GM18858 (cell line): ENCODE data around the gene ASMT.
"Not testable (repeated sequence)": the region's sequence is repeated elsewhere in the genome, so short reads cannot be mapped to it uniquely, and the experiment has no call there.

Source experiments
- ATAC-seq: cut with Tn5 transposase; IDR thresholded peaks from one replicate; pipeline ENCODE4 v1.9.1; 2021; ENCODE audit not compliant: unreplicated experiment

Gene ASMT

DNA sequence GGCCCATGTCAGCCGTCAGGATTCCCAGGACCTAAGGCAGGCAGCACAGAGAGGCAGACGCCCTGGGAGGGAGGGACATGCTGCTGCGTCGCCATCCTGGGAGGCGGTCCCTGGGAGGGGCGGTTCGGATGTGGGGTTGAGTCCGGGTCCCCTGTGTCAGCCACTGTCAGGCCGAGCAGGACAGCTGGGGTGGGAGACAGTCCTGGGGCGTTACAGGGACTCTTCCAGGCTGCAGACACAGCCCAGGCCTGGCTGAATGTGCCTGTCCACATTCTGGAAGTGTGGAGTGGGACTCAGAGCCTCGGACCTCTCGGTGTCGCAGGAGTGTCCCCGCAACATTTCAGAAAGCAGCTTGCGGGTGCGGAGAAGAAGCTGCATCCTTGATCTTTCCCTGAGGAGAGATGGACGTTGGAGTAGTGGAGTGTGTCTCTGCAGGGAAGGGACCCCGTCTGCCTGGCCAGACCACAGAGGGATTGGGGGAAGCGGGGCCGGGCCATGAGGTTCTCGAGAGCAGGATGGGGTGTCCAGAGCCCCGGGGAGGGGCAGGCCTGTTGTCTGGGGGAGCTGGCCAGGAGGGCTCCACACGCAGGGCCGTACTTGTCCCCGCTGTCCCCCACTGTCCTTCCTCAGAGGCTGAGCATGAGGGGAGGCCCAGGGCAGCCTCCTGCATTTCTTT is 17.4 kb upstream of the ASMT start:
- no peak for ATAC-seq

DNA sequence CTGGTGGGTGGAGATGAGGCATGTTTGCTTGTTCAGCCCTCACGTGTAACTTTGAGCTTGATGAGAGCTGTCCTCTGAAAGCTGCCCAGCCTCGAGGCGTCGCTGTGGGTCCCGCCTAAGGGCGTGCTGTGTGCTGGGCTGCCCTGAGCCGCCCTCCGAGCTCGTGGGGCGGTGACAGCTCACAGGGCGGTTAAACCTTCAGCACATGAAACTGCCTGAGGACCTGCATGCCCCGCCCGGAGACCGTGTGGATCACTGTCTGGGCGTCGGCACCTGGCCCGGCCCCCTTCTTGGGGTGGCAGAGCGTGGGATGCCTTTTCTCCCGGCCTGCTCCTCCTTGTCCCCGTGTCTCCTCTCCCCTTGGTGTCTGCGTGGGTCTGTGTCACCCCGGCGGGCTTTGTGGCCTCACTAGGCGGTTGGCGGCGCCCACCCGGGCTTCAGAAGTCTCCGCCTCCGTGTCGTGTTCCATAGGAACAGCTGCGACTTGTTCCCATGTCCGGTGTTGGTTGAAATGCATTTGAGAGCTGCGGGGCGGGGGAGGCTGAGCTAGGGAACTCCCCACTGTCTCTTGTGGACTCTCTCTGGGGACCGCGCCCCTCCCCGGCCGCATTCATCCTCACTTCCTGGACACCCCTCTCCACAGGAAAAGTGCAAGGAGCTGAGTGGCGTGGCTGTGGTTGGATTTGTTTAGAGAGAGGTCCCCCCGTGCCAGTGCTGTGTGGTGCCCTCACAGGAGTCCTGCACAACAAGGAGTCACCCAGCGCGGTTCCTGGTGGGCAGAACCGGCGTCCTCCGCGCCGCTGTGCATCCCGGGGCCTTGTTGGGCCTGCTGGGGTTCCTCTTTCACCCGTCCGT is 16.6 kb upstream of the ASMT start:
- no peak for ATAC-seq

DNA sequence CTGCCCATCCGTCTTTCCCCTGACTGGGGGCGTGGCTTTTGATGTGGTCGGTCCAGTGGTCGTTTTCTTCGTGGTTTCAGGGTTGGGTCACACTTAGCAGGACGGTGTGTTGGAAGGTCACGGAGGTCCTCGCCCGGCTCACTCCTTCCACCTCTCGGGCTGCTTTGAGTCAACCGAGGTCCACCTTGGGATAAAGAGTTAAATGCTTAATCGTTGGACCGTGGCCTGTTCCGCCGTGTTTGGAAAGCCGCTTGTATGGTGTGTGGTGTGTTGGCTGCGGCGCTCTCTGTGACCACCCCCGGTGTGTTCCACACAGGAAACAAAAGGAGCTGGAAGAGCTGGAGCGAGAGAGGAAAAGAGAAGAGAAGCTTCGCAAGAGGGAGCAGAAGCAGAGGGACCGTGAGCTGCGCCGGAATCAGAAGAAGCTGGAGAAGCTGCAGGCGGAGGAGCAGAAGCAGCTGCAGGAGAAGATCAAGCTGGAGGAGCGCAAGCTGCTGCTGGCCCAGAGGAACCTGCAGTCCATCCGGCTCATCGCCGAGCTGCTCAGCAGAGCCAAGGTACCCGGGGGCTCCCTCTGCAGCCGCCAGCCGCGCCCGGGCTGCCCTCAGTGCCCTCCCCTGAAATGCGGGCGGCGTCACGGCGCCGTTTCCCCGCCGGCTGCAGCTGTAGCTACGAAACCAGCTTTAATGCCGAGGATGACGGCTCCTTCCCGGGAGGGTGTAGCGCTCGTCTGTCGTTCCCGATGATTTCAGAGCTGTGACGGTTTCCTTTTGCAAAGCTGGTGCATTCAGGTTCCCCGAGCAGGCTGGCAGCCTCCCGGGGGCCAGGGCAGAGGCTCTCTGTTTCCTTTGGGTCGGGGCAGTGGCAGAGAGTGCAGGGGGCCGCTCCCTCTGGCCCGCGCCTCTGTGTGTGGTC is 15.7 kb upstream of the ASMT start:
- no peak for ATAC-seq

DNA sequence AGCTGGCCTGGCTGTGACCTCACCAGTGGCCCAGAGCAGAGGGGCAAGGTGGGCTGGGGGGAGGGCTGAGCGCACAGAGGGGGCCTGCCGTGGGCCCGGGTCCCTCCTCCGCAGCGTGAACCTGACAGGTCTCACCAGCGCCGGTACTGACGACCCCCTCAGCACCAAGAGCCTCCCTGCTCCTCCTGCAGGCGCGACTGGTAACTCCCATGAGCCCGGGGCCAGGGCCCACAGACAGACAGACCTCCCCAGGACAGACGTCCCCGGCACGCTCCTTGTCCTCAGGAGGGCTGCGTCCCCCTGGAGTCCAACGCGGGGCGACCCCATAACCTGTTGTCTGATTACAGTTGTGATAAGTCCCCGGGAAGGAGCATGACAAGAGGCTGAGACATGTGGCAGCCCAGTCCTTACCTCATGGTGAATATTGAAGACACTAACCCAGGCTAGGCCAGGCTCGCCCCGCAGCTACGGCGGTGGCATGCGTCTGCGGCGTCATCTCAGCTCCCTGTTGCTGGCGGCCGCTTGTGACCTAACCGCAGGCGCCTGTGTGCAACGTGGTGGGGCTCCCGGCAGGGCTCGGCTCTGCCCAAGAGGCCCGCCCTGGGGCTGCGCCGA is 15.0 kb upstream of the ASMT start:
- ATAC-seq = no peak

DNA sequence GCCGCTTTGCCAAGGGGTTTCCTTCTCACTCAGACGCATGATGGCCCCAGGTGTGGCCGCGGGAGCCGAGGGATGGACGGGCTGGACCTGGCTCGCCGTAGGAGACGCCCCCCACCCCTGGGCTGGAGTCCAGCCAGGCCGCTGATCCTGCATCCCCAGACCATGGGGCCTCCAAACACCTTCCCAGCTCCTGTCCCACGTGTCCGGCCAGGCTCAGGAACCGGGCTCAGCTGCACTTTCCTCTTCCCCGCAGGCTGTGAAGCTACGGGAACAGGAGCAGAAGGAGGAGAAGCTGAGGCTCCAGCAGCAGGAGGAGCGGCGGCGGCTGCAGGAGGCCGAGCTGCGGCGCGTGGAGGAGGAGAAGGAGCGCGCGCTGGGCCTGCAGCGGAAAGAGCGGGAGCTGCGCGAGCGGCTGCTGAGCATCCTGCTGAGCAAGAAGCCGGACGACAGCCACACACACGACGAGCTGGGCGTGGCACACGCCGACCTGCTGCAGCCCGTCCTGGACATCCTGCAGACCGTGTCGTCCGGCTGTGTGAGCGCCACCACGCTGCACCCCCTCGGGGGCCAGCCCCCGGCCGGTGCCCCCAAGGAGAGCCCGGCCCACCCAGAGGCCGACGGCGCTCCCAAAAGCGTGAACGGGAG is 14.3 kb upstream of the ASMT start:
- ATAC-seq = no peak

DNA sequence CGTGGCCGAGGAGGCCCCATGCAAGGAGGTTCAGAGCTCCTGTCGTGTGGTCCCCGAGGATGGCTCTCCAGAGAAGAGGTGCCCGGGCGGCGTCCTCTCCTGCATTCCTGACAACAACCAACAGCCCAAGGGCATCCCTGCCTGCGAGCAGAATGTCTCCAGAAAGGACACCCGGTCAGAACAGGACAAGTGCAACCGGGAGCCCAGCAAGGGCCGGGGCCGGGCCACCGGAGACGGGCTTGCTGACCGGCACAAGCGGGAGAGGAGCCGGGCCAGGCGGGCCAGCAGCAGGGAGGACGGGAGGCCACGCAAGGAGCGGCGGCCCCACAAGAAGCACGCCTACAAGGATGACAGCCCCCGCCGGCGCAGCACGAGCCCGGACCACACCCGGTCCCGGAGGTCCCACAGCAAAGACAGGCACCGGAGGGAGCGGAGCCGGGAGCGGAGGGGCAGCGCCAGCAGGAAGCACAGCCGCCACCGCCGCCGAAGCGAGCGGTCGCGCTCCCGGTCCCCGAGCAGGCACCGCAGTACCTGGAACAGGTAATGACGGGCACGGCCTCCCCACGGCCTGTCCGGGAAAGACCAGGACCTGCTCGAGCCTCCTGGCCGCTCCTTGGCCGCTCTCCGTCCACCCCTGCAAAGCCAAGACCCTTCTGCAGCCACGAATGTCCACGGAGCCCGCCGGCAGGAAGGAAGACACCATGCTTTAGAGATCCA is 13.7 kb upstream of the ASMT start:
- ATAC-seq = no peak

DNA sequence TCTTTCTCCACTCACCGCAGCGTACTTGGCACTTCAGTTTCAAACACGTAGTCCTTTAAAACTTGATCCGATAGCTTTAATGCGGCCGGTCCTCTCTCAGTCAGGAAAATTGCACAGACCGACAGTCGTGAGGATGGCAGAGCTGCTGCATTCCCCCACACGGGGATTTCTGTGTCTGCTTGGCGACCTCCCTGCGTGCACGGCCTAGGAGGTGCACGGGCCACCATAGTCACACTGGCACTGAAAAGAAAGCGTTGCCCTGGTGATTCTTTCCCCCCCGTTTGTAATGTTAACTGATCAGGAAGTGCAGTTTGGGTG is 13.1 kb upstream of the ASMT start:
- ATAC-seq = no peak

DNA sequence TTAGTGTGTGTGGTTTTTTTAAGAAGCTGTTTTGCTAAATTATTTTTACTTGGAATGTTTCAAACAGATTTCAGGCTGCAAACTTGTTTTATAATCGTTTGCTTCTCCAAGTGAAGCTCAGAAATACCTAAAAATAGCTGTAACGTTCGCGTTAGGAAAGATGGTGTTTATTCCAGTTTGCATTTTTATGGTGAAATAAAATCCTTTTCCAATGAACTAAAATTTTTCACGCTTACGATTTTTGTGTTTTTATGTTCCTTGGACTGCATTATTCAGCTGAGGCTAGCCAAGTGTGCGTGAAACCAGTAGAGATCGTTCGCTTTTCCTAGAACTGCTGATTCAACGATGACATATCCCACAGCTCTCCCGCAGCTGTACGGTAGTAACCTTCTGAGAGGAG is 12.6 kb upstream of the ASMT start:
- ATAC-seq = no peak

DNA sequence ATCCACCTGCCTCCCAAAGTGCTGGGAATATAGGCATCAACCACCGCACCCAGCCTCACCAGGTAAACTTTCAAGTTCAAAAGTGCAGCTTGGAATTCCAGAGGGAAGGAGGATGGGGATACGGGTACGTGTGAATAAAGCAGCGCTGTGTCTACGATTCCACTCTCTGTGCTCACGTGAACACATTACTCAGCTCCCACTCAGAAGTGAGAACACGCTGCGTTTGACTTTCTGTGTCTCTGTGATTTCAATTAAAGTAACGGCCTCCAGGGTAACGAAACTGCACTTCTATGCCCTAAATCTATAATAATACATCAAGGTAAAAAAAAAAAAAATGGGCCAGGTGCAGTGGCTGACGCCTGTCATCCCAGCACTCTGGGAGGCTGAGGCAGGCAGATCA is 8.4 kb upstream of the ASMT start:
- no peak for ATAC-seq

DNA sequence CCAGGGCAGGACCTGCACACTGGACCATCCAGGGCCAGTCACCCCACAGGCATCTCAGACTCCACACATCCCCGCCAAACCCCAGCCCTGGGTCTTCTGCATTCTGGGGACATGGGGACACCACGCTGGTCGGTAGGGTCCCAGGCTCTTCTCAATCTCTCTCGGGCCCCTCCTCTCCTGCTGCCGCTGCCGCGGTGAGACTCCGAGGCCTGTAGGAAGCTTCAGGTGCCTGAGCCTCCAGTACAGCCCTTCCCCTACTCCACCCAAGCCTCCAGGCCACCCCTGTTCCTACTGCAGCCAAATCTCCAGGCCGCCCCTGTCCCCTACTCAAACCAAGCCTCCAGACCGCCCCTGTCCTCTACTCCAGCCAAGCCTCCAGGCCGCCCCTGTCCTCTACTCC is 5.5 kb upstream of the ASMT start:
- no peak for ATAC-seq

DNA sequence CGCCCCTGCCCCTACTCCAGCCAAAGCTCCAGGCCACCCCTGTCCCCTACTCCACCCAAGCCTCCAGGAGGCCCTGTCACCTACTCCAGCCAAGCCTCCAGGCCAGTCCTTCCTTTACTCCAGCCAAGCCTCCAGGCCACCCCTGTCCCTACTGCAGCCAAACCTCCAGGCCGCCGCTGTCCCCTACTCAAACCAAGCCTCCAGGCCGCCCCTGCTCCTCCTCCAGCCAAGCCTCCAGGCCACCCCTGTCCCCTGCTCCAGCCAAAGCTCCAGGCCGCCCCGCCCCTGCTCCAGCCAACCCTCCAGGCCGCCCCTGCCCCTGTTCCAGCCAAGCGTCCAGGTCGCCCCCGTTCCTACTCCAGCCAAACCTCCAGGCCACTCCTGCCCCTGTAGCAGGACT is 5.1 kb upstream of the ASMT start:
- ATAC-seq = no peak

DNA sequence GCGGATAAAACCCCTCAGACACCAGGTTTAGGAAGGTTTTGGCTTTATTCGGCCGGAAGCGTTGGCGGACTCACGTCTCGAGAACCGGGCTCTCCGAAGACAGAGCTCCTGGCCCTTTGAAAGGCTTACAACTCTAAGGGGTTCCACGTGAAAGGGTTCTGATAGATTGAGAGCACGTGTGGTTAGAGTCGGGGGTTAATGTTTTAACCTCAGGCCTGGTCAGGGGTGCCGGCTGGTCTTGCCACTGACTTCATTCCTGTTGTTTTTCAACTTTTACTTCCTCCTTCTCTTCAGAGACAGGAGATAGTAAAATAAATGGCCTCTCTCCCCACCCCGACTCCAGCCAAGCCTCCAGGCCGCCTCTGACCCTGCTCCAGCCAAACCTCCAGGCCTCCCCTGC is 4.7 kb upstream of the ASMT start:
- no peak for ATAC-seq

DNA sequence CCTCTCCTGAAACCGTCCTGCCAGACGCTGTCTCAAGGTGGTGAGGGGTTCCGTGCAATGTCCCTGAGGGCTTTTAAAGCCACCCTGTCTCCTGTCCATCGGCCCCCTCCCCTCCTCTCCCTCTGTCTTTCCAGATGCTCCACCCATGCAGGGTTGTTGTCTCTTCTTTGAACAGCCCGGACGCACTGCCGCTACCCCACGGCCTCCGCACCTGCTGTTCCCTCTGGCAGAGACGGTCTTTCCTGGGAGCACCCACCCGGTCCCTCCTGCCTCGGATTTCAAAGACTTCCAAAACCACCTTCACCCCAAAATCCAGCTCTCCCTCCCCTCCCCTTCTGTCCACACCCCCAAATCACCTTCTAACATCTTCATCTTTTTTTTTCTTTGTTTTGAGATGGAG is 4.1 kb upstream of the ASMT start:
- no peak for ATAC-seq

DNA sequence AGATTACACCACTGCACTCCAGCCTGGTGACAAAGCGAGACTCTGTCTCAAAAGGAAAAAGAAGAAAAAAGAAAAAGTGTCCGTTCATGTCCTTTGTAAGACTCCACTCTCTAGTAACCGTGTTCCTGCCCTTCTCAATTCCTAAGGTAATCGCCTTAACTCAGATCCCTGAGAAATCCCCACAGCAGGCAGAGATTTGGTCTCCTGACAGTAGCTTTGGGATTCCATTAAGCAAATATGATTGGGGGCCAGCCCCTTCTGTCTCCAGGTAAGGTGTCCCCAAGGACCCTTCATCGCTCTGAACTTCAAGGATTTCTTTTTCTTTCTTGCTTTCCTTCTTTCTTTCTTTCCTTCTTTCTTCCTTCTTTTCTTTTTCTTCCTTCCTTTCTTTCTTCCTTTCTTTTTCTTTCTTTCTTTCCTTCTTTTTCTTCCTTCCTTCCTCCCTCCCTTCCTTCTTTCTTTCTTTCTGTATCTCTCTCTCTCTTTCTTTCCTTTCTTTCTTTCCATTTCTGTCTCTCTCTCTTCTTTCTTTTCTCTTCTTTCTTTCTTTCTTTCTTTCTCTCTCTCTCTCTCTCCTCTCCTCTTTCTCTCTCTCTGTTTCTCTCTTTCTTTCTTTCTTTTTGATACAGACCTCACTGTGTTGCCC is 2.1 kb upstream of the ASMT start:
- no peak for ATAC-seq

DNA sequence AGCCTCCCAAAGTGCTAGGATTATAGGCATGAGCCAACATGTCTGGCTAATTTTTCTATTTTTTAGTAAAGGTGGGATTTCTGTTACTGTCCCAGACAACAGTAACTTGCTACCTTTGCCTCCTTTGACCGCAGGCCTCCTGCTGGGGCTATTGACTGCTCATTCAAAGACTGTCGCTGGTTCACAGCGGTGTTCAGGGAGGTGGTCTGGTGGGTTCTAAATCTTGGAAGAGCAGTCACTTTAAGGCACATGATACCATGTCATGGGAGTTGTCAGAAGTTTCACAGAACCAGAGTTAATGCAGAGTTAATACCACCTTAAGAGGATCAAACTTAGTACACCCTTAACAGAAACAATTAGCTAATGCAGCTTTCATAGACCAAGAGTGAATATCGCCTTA is 3.8 kb downstream of the ASMT start:
- ATAC-seq = no peak

DNA sequence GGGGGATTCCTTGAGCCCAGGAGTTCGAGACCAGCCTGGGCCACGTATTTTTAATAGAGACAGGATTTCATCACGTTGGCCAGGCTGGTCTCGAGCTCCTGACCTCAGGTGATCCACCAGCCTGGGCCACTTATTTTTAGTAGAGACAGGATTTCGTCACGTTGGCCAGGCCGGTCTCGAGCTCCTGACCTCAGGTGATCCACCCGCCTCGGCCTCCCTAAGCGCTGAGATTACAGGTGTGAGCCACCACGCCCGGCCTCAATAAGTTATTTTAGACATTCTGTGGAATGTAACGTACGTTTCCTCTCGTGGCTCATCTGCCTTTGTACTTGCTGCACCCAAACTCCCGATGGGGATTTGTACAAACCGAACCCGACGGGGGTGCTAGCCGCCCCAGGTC is 8.8 kb downstream of the ASMT start:
- ATAC-seq = no peak

DNA sequence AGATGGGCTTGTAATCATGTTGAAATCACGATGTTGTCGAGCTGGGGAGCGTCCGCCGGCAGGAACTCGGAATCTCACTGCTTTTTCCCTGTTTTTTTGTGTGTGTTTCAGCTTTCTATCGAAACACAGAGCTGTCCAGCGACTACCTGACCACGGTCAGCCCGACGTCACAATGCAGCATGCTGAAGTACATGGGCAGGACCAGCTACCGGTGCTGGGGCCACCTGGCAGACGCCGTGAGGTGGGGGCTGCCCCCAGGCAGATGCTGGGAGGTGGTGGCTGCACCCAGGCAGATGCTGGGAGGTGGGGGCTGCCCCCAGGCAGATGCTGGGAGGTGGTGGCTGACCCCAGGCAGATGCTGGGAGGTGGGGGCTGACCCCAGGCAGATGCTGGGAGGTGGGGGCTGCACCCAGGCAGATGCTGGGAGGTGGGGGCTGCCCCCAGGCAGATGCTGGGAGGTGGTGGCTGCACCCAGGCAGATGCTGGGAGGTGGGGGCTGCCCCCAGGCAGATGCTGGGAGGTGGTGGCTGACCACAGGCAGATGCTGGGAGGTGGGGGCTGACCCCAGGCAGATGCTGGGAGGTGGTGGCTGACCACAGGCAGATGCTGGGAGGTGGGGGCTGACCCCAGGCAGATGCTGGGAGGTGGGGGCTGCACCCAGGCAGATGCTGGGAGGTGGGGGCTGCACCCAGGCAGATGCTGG is 9.4 kb downstream of the ASMT start:
- not testable (repeated sequence) for ATAC-seq

DNA sequence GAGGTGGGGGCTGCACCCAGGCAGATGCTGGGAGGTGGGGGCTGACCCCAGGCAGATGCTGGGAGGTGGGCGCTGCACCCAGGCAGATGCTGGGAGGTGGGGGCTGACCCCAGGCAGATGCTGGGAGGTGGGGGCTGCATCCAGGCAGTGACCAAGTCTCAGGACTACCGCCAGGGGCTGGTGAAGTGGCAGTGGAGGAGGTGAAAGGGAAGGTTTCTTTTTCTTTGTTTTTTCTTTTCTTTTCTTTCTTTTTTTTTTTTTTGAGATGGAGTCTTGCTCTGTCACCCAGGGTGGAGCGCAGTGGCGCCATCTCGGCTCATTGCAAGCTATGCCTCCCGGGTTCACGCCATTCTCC is 10.0 kb downstream of the ASMT start:
- ATAC-seq = not testable (repeated sequence)

DNA sequence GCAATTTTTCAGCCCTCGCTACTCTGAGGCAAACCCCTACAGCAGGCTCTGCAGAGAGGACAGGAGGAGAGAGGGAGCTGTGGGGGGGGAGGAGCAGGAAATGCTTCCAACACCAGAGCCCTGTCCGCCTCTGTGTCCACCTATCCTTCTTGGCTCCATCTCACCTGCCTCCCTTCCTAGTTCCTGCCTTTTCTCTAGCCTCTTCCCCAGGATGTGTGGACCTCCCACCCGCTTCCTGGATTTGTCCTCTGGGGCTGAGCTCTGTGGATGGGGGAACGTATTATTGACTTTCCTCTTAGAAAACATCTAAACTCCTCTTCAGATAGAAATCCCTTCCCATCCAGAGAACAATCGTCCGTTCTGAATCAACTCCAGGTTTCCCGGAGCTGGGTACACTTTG is 14.4 kb downstream of the ASMT start:
- ATAC-seq = no peak
